GM23338 (cell line): ENCODE measurements around the gene GUCY2C. TPM values are rescaled to one million over a fixed set of nuclear protein-coding genes. Genes with fewer than 3 reads are reported as not detected.

Experiments used
- ATAC-seq: fragments of 200-7000 bp; cut with Tn5 transposase; 3 replicates; pipeline ENCODE4 v1.9.1; 2020
- DNase-seq: peaks from one replicate; pipeline ENCODE4 v3.0.0-alpha.2; 2015; ENCODE audit warnings: low spot score
- H2AFZ ChIP-seq: fragments of 200-600 bp; sonication (generic); 2 replicates; pipeline ENCODE4 v1.8.0; 2016; ENCODE audit warnings: antibody characterized with exemption, mild to moderate bottlenecking, moderate library complexity
- H3F3A ChIP-seq: fragments of 200-600 bp; sonication (generic); replicated peaks from 2 replicates; pipeline ENCODE4 v1.8.0; 2017; ENCODE audit warnings: antibody characterized with exemption, mixed run types, low read depth
- H3K27ac ChIP-seq: fragments of 200-600 bp; sonication (generic); 2 replicates; pipeline ENCODE4 v1.6.1; 2016; ENCODE audit warnings: low read depth
- H3K27me3 ChIP-seq: fragments of 200-600 bp; sonication (generic); 2 replicates; pipeline ENCODE4 v1.8.0; 2016; ENCODE audit warnings: mild to moderate bottlenecking, mixed run types, moderate library complexity; ENCODE audit not compliant: insufficient read depth
- H3K36me3 ChIP-seq: fragments of 200-600 bp; sonication (generic); 2 replicates; pipeline ENCODE4 v1.8.0; 2016; ENCODE audit warnings: mild to moderate bottlenecking; ENCODE audit not compliant: insufficient read depth
- H3K4me1 ChIP-seq: fragments of 200-600 bp; sonication (generic); 2 replicates; pipeline ENCODE4 v1.8.0; 2016; ENCODE audit warnings: mild to moderate bottlenecking, moderate library complexity; ENCODE audit not compliant: insufficient read depth
- H3K4me2 ChIP-seq: fragments of 200-600 bp; sonication (generic); 2 replicates; pipeline ENCODE4 v1.7.1; 2017; ENCODE audit warnings: mixed run types
- H3K4me3 ChIP-seq: fragments of 200-600 bp; sonication (generic); 2 replicates; pipeline ENCODE4 v1.6.1; 2016; ENCODE audit warnings: mixed run types
- H3K79me2 ChIP-seq: fragments of 200-600 bp; sonication (generic); replicated peaks from 2 replicates; pipeline ENCODE4 v1.8.0; 2017; ENCODE audit warnings: mild to moderate bottlenecking; ENCODE audit not compliant: insufficient read depth
- H3K9me2 ChIP-seq: fragments of 200-600 bp; sonication (generic); 2 replicates; pipeline ENCODE4 v1.8.0; 2017; ENCODE audit not compliant: insufficient read depth
- H4K20me1 ChIP-seq: fragments of 200-600 bp; sonication (generic); replicated peaks from 2 replicates; pipeline ENCODE4 v1.8.0; 2017; ENCODE audit warnings: mild to moderate bottlenecking; ENCODE audit not compliant: insufficient read depth
- H3K27ac Mint-ChIP-seq: 2 replicates; pipeline ENCODE4 v1.8.0; 2020; ENCODE audit warnings: inconsistent platforms, mild to moderate bottlenecking, moderate library complexity, mixed read lengths
- H3K27me3 Mint-ChIP-seq: 3 replicates; pipeline ENCODE4 v1.8.0; 2022; ENCODE audit warnings: low read depth, mild to moderate bottlenecking, moderate library complexity, mixed read lengths, inconsistent platforms; ENCODE audit not compliant: insufficient read depth, poor library complexity
- H3K36me3 Mint-ChIP-seq: 3 replicates; pipeline ENCODE4 v1.8.0; 2021; ENCODE audit warnings: low read depth, mild to moderate bottlenecking, inconsistent platforms, moderate library complexity, mixed read lengths
- H3K4me1 Mint-ChIP-seq: 3 replicates; pipeline ENCODE4 v1.8.0; 2020; ENCODE audit warnings: mild to moderate bottlenecking, inconsistent platforms, mixed read lengths
- H3K4me3 Mint-ChIP-seq: 3 replicates; pipeline ENCODE4 v1.8.0; 2021; ENCODE audit warnings: moderate library complexity, mild to moderate bottlenecking, inconsistent platforms, mixed read lengths
- H3K9me3 Mint-ChIP-seq: 3 replicates; pipeline ENCODE4 v1.8.0; 2020; ENCODE audit warnings: moderate library complexity, mild to moderate bottlenecking, inconsistent platforms, mixed read lengths
- CREB1 ChIP-seq: fragments of 250-450 bp; sonication (Bioruptor Pico); IDR thresholded peaks from 2 replicates; pipeline ENCODE4 v1.5.0; 2020; ENCODE audit warnings: low read depth, mild to moderate bottlenecking, moderate library complexity
- CTCF ChIP-seq, 2 experiments: fragments of 200-600 bp in 1 of 2; sonication (generic) in 1 of 2; conservative IDR thresholded peaks; 2 replicates each; pipeline versions ENCODE4 v1.5.1 to v1.6.1; 2016 to 2017; ENCODE audit warnings: antibody characterized with exemption in 2 of 2, low read depth in 2 of 2, mild to moderate bottlenecking in 2 of 2, moderate library complexity in 1 of 2
- ETS1 ChIP-seq: IDR thresholded peaks from 2 replicates; pipeline ENCODE4 v1.6.1; 2016; ENCODE audit warnings: antibody characterized with exemption
- EZH2 ChIP-seq: fragments of 200-600 bp; sonication (generic); IDR thresholded peaks from one replicate; pipeline ENCODE4 v1.8.0; 2017; ENCODE audit warnings: antibody characterized with exemption, mild to moderate bottlenecking, low read depth; ENCODE audit not compliant: unreplicated experiment
- EZH2phosphoT487 ChIP-seq: fragments of 200-600 bp; sonication (generic); IDR thresholded peaks from one replicate; pipeline ENCODE4 v1.8.1; 2018; ENCODE audit warnings: antibody characterized with exemption; ENCODE audit not compliant: unreplicated experiment
- NANOG ChIP-seq: IDR thresholded peaks from 2 replicates; pipeline ENCODE4 v1.6.1; 2016; ENCODE audit warnings: antibody characterized with exemption, borderline replicate concordance
- POLR2AphosphoS5 ChIP-seq: IDR thresholded peaks from 2 replicates; pipeline ENCODE4 v1.6.1; 2016; ENCODE audit warnings: antibody characterized with exemption, low read depth
- REST ChIP-seq: IDR thresholded peaks from one replicate; pipeline ENCODE4 v1.6.1; 2018; ENCODE audit warnings: antibody characterized with exemption; ENCODE audit not compliant: unreplicated experiment
- STAT1 ChIP-seq: IDR thresholded peaks from one replicate; pipeline ENCODE4 v1.6.1; 2016; ENCODE audit warnings: antibody characterized with exemption; ENCODE audit not compliant: unreplicated experiment
- ZNF114 ChIP-seq: fragments of 250-450 bp; sonication (Bioruptor Pico); IDR thresholded peaks from 2 replicates; pipeline ENCODE4 v1.5.0; 2020; ENCODE audit warnings: mild to moderate bottlenecking, moderate library complexity
- ZNF331 ChIP-seq: fragments of 250-450 bp; sonication (Bioruptor Pico); IDR thresholded peaks from 2 replicates; pipeline ENCODE4 v1.5.0; 2020; ENCODE audit warnings: low read depth, mild to moderate bottlenecking, moderate library complexity
- ZNF462 ChIP-seq: fragments of 250-450 bp; sonication (Bioruptor Pico); IDR thresholded peaks from 2 replicates; pipeline ENCODE4 v1.5.0; 2020; ENCODE audit warnings: mild to moderate bottlenecking, moderate library complexity
- polyA plus RNA-seq: library from polyadenylated mRNA; unstranded; fragments of >200 nt; fragmentation: Nextera tagmentation; extraction: Ambion mirVana; gene quantifications from 2 replicates; pipeline ENCODE4 v1.2.1, GENCODE V29; 2016
- total RNA-seq: library from RNA; depleted of rRNA; stranded (reverse); fragments of >200 nt; shearing (Covaris generic); gene quantifications from 2 replicates; pipeline ENCODE4 v1.2.3, GENCODE V29; 2014

GUCY2C gene
- total and polyA plus RNA-seq, 2 experiments from 2014 or later, result 2.1 to 3.1 TPM

GRCh38 chr12:14575585-14575984, 120.8 kb downstream of the GUCY2C start:
- H4K20me1 ChIP-seq, result no peaks in the 10 kb centered on the region
- peaks cover 10% of the 10 kb centered on the region; the same call in 1 of the 2 replicates for H3K4me1 ChIP-seq
- no peaks in the 10 kb centered on the region for H3K79me2 ChIP-seq
- H3K9me3 Mint-ChIP-seq, result no peaks in the 10 kb centered on the region
- no peak overlapping the region for H3K4me2 ChIP-seq
- H2AFZ ChIP-seq, result no peak overlapping the region
- H3K27me3 ChIP-seq, result no peaks in the 10 kb centered on the region
- no peaks in the 10 kb centered on the region for H3K27me3 Mint-ChIP-seq
- no peaks in the 10 kb centered on the region for H3K36me3 ChIP-seq
- ATAC-seq, result no peak
- no peak overlapping the region for H3K27ac ChIP-seq
- TF ChIP-seq REST (no peak), ZNF462 (no peak), EZH2phosphoT487 (no peak), POLR2AphosphoS5 (no peak), CREB1 (CRISPR knock-in tag) (no peak), EZH2 (no peak), CTCF (conservative IDR thresholded peaks at IDR 0.05; ENCODE audit: low read depth in 2 of 2) (no peak), NANOG (no peak), ZNF331 (CRISPR knock-in tag) (no peak), STAT1 (no peak), ZNF114 (CRISPR knock-in tag) (no peak), ETS1 (no peak)
- no peak overlapping the region for H3K27ac Mint-ChIP-seq
- H3K4me3 Mint-ChIP-seq, result no peak overlapping the region
- peaks cover 4% of the 10 kb centered on the region for H3K4me1 Mint-ChIP-seq
- no peaks in the 10 kb centered on the region for H3F3A ChIP-seq
- H3K4me3 ChIP-seq, result no peak overlapping the region
- no peak for DNase-seq
- H3K36me3 Mint-ChIP-seq, result no peaks in the 10 kb centered on the region
- H3K9me2 ChIP-seq, result no peaks in the 10 kb centered on the region
